GM12801 (cell line): ENCODE data around the gene TMEM134.

Experiments
- CTCF ChIP-seq: IDR thresholded peaks from one replicate; pipeline ENCODE4 v1.5.1; 2011; ENCODE audit warnings: control low read depth; ENCODE audit not compliant: insufficient read length; ENCODE audit errors: extremely low read depth

Gene TMEM134

DNA sequence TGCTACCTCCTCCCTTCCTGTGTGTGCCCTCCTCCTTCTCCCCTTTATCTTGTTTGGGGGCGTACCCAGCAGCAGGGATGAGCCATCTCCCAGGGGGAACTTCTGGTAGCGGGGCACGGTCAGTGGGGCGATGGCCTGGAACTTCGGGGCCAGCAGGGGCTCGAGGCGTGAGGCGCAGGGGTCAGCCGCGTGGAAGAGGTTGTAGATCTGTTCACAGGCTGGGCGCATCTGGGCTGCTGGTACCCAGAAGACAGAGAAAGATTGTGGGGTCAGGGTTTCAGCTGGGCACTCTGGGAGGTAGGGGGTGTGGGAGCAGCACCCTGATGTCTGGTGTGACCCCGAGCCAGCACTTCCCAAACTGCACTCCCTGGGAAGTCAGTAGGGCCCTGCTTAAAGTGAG is 27.1 kb upstream of the TMEM134 start:
- no peak for TF ChIP-seq CTCF

DNA sequence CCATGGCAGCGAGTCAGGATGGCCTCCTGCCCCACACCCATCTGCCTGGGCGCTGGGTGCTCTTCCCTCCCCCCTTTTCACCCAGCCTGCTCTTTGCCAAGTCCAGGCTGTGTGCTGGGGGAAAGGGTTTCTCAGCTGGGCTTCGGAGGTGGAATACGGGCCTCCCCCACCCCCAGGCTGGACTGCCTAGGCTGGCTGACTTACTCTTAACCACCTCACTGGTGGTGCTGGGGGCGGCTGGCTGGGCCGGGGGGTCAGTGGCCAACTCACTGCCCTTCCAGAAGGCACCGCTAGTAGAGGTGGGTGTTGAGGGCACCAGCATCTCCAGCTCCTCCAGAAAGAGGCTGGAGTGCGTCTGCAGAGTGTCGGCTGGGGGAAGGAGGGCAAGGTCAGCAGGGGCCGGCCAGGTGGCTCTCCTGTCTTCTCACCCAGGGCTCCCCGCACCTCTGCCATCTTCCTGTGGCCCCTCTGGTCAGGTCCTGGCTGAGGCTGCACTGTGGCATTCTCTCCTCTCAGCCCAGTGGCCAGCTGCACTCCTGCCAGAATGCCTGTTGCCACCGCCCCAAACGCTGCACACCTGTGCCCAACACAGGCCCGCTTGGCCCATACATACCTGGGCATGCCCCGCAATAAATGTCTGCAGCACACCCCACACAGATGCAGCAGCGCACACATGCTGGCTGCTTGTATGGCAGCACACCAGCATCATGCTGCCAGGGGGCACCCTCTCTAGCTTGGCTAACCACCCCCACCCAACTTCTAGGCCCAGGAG is 26.4 kb upstream of the TMEM134 start:
- no peak for TF ChIP-seq CTCF

DNA sequence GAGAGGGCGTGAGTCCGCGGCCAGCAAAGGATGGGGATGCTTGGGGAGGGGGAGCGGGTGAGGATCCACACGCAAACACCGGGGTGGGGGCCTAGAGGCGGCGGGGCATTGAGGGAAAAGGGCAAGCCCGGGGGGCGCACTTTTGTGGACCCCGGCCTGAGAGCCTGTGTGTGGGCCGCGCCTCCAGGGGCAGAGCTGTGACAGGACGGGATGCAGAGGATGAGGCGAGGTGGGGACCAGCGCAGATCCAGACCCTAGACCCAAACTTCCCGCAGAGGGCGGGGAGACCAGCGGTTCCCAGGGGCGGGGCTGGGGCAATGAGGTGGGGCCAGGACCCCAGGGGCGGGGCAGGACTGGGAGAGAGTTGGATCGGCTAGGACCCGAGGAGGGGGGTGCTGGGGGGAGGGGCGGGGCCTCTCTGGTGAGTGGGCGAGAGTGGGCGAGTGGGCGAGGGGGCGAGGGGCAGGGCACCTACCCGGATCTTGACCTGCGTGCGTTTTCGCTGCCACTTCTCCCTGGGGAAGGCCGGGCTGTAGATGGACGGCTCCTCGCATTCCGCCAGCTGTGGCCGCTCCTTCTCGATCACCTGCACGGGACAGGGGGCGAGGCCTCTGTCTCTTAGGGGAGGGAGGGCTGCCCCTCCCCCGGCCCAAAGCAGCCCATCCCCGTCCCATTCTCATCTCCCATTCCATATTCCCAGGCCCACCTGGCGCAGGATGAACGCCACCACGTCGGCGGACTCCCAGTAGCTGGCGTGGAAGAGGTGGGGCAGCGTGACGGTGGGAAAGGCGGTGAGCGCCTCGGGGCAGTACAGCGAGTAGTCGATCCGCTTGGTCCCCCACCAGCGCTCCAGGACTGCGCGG is 25.6 kb upstream of the TMEM134 start:
- no peak for TF ChIP-seq CTCF

DNA sequence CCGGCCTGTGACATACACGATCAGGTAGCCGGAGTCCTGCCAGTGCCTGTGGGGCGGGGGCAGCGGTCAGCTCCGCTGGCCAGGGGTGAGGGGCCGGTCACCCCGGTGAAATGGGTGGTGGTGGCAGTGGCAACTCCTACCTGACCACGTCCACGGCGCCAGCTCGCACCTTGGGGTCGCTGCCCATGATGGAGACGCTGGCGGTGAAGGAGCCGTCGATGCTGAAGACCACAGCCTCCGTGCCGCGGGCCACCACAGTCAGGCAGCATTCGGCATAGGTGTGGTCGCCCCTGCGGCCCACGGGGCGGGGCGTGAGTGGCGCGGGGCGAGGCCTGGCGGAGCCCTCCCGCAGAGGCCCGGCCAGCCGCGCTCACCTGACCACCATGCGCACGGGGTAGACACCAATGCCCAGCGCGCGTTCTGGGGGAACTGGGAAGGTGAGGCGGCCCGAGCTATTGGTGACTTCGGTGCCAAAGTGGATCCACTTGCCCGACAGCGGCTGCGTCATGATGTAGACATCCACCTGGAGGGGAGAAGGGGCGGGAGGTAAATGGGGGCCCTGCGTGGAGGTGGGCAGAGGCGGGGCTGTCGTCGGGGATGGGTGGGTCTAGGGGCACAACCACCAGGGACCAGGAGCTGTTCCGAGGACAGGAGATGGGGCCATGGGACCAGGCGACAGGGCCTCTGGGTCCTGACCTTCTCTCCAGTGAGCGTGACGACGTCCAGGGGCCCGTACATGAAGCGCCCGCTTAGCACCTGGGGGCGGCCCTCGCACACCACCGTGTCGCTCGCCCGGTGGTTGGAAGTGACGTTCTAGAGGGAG is 24.7 kb upstream of the TMEM134 start:
- no peak for TF ChIP-seq CTCF

GRCh38 chr11:67492801-67493547 is 23.9 kb upstream of the TMEM134 start:
- TF ChIP-seq CTCF: no peak

DNA sequence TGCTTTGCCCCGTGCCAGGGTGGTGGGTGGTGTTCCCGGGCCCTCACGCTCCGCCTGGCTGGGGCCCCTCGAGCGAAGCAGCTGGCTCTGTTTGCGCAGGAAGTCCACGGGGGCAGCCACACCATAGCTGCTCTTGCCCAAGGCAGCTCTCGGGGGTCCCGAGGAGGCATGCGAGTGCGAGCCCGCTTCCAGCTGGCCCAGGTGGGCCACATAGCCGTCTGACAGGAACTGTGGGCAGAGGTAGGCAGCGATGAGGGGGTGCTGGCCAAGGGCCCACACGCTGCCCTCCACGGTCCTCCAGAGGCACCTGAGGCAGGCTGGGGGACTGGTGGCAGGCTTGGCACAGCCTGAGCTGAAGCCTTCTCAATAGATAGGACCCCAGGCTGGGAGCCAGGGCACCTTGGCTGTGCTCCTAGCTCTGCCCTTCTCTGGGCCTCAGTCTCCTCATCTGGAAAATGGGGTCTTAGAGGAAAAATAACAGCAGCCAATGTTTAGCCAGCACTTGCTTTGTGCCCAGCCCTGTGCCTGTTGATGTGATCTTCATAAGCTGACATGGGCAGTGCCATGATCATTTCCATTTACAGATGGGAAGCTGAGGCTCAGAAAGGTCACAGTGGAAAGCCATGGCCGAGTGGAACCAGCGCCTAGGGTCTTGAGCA is 23.1 kb upstream of the TMEM134 start:
- no peak for TF ChIP-seq CTCF
